Measurements from ENCODE around the gene ILK.

The ILK gene

DNA sequence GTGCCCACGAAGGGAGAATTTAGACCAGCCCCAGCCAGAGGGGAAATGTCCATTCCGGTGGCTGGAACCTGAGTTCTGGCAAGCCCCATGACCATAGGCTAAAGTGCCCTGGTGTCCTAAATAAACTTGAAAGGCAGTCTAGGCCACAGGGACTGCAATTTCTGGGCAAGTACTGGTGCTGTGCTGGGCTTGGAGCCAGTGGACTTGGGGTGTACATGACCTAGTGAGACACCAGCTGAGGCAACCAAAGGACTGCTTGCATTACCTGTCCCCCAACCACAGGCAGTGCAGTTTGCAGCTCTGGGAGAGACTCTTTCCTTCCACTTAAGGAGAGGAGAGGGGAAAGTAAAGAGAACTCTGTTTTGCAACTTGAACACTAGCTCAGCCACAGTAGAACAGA is 23.9 kb upstream of the ILK start:
- TF ChIP-seq GABPA (IDR thresholded peaks at IDR 0.05; ENCODE audit: low read depth): no peak
- TF ChIP-seq POLR2AphosphoS5 (IDR thresholded peaks at IDR 0.05; ENCODE audit: low read depth): no peak
- no peak for TF ChIP-seq SPI1 (IDR thresholded peaks at IDR 0.05; ENCODE audit: borderline replicate concordance, low read depth)
- no peak for TF ChIP-seq REST (IDR thresholded peaks at IDR 0.05; ENCODE audit: insufficient replicate concordance, low read depth)
- TF ChIP-seq, protein P1, sequence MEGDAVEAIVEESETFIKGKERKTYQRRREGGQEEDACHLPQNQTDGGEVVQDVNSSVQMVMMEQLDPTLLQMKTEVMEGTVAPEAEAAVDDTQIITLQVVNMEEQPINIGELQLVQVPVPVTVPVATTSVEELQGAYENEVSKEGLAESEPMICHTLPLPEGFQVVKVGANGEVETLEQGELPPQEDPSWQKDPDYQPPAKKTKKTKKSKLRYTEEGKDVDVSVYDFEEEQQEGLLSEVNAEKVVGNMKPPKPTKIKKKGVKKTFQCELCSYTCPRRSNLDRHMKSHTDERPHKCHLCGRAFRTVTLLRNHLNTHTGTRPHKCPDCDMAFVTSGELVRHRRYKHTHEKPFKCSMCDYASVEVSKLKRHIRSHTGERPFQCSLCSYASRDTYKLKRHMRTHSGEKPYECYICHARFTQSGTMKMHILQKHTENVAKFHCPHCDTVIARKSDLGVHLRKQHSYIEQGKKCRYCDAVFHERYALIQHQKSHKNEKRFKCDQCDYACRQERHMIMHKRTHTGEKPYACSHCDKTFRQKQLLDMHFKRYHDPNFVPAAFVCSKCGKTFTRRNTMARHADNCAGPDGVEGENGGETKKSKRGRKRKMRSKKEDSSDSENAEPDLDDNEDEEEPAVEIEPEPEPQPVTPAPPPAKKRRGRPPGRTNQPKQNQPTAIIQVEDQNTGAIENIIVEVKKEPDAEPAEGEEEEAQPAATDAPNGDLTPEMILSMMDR (IDR thresholded peaks at IDR 0.05; ENCODE audit: insufficient read depth, low read length): no peak
- no peaks in the 10 kb centered on the region for H3K27me3 ChIP-seq (ENCODE audit: insufficient read depth, poor library complexity, severe bottlenecking)
- no peak overlapping the region for H3K27ac ChIP-seq (replicated peaks)
- no peak overlapping the region for H3K4me3 ChIP-seq (replicated peaks; ENCODE audit: insufficient read depth, low read length)
- no peak for DNase-seq (ENCODE audit: low read depth in 1 of 2, low spot score in 1 of 2)

DNA sequence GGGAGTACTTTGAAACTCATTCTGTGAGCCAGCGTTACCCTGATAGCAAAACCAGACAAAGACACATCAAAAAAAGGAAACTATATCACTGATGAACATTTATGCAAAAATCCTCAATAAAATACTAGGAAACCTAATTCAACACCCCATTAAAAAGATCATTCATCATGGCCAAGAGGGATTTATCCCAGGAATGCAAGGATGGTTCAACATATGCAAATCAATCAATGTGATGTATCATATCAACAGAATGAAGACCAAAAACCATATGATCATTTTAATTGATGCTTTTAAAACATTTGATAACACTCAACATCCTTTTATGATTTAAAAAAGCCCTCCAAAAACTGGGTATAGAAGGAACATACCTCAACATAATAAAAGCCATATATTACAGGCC is 20.0 kb upstream of the ILK start:
- H3K27me3 ChIP-seq (ENCODE audit: insufficient read depth, poor library complexity, severe bottlenecking): no peaks in the 10 kb centered on the region
- H3K4me3 ChIP-seq (replicated peaks; ENCODE audit: insufficient read depth, low read length): no peak overlapping the region
- DNase-seq (ENCODE audit: low read depth in 1 of 2, low spot score in 1 of 2): no peak
- TF ChIP-seq, protein P1 (IDR thresholded peaks at IDR 0.05; ENCODE audit: insufficient read depth, low read length): no peak
- TF ChIP-seq REST (IDR thresholded peaks at IDR 0.05; ENCODE audit: insufficient replicate concordance, low read depth): no peak
- TF ChIP-seq GABPA (IDR thresholded peaks at IDR 0.05; ENCODE audit: low read depth): no peak
- no peak for TF ChIP-seq POLR2AphosphoS5 (IDR thresholded peaks at IDR 0.05; ENCODE audit: low read depth)
- no peak for TF ChIP-seq SPI1 (IDR thresholded peaks at IDR 0.05; ENCODE audit: borderline replicate concordance, low read depth)
- no peak overlapping the region for H3K27ac ChIP-seq (replicated peaks)

DNA sequence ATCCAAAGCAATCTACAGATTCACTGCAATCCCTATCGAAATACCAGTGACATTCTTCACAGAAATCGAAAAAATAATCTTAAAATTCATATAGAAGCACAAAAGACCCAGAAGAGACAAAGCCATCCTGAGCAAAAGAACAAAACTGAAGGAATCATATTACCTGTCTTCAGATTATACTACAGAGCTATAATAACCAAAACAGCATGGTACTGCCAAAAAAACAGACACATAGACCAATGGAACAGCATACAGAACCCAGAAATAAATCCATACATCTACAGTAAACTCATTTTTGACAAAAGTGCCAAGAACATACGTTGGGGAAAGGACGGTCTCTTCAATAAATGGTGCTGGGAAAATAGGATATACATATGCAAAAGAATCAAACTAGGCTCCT is 19.0 kb upstream of the ILK start:
- no peak for TF ChIP-seq POLR2AphosphoS5 (IDR thresholded peaks at IDR 0.05; ENCODE audit: low read depth)
- TF ChIP-seq, protein P1 (IDR thresholded peaks at IDR 0.05; ENCODE audit: insufficient read depth, low read length): no peak
- TF ChIP-seq REST (IDR thresholded peaks at IDR 0.05; ENCODE audit: insufficient replicate concordance, low read depth): no peak
- no peak for TF ChIP-seq GABPA (IDR thresholded peaks at IDR 0.05; ENCODE audit: low read depth)
- TF ChIP-seq SPI1 (IDR thresholded peaks at IDR 0.05; ENCODE audit: borderline replicate concordance, low read depth): no peak
- H3K27ac ChIP-seq (replicated peaks): no peak overlapping the region
- DNase-seq (ENCODE audit: low read depth in 1 of 2, low spot score in 1 of 2): no peak
- H3K4me3 ChIP-seq (replicated peaks; ENCODE audit: insufficient read depth, low read length): no peak overlapping the region
- H3K27me3 ChIP-seq (ENCODE audit: insufficient read depth, poor library complexity, severe bottlenecking): no peaks in the 10 kb centered on the region

Data from HL-60 (cell line).